Calu3 (cell line): Measurements from ENCODE around the gene RPRML. TPM values are rescaled to one million over a fixed set of nuclear protein-coding genes. Genes with fewer than 3 reads are reported as not detected.
A peak's percentile ranks its signal among the peaks of the same experiment; 100 is the strongest.

Experiments
- BruUV-seq: library from RNA; stranded (reverse); fragments of 400-500 nt; replicated peaks from 2 replicates; lab custom pipeline; 2021; lab: Mats Ljungman, UMichigan
- CTCF ChIA-PET: fragments of 300-600 bp; sonication (Branson Sonifier 250); formaldehyde crosslinking; loops from one replicate; lab custom pipeline; 2022; ENCODE audit warnings: antibody characterized with exemption; lab: Charles Lee
- DNase-seq: peaks from one replicate; pipeline ENCODE4 v3.0.0; 2022
- H3K27ac Mint-ChIP-seq: one replicate; pipeline ENCODE4 v1.8.0; 2022; ENCODE audit warnings: mixed read lengths; ENCODE audit not compliant: unreplicated experiment
- H3K27me3 Mint-ChIP-seq: one replicate; pipeline ENCODE4 v1.8.0; 2022; ENCODE audit warnings: mixed read lengths; ENCODE audit not compliant: unreplicated experiment
- H3K36me3 Mint-ChIP-seq: one replicate; pipeline ENCODE4 v1.8.0; 2022; ENCODE audit warnings: mild to moderate bottlenecking, moderate library complexity, mixed read lengths; ENCODE audit not compliant: insufficient read depth, unreplicated experiment
- H3K4me1 Mint-ChIP-seq: one replicate; pipeline ENCODE4 v1.8.0; 2022; ENCODE audit warnings: mild to moderate bottlenecking, low read depth, mixed read lengths; ENCODE audit not compliant: unreplicated experiment
- H3K4me3 Mint-ChIP-seq: one replicate; pipeline ENCODE4 v1.8.0; 2022; ENCODE audit warnings: mild to moderate bottlenecking, low read depth, moderate library complexity, mixed read lengths; ENCODE audit not compliant: unreplicated experiment
- H3K9me3 Mint-ChIP-seq: one replicate; pipeline ENCODE4 v1.8.0; 2022; ENCODE audit warnings: low read depth, mixed read lengths; ENCODE audit not compliant: unreplicated experiment
- intact Hi-C: fragments of 100-400 bp; cut with micrococcal nuclease; formaldehyde crosslinking; loops from one replicate; pipeline ENCODE4 v1.10.0; 2022; ENCODE audit not compliant: unreplicated experiment
- total RNA-seq: library from RNA; stranded (reverse); gene quantifications from 2 replicates; pipeline ENCODE4 v1.2.3, GENCODE V29; 2022
- TF ChIP-seq, protein P1 (sequence below): fragments of 200-600 bp; IDR thresholded peaks from one replicate; pipeline ENCODE4 v1.8.0; 2022; ENCODE audit warnings: antibody characterized with exemption; ENCODE audit not compliant: unreplicated experiment

RPRML gene
- total RNA-seq, 1 experiment from 2014 or later: not detected

- intact Hi-C loops: no loop called here
- TF ChIP-seq, protein P1, sequence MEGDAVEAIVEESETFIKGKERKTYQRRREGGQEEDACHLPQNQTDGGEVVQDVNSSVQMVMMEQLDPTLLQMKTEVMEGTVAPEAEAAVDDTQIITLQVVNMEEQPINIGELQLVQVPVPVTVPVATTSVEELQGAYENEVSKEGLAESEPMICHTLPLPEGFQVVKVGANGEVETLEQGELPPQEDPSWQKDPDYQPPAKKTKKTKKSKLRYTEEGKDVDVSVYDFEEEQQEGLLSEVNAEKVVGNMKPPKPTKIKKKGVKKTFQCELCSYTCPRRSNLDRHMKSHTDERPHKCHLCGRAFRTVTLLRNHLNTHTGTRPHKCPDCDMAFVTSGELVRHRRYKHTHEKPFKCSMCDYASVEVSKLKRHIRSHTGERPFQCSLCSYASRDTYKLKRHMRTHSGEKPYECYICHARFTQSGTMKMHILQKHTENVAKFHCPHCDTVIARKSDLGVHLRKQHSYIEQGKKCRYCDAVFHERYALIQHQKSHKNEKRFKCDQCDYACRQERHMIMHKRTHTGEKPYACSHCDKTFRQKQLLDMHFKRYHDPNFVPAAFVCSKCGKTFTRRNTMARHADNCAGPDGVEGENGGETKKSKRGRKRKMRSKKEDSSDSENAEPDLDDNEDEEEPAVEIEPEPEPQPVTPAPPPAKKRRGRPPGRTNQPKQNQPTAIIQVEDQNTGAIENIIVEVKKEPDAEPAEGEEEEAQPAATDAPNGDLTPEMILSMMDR: no peak
- H3K4me3 Mint-ChIP-seq: no peak overlapping the region
- DNase-seq: peak; percentile 34
- no peak overlapping the region for H3K27ac Mint-ChIP-seq
- no peaks in the 10 kb centered on the region for H3K36me3 Mint-ChIP-seq
- CTCF ChIA-PET: no interaction called here
- peaks cover 53% of the 10 kb centered on the region for H3K27me3 Mint-ChIP-seq
- peaks cover 6% of the 10 kb centered on the region for H3K4me1 Mint-ChIP-seq
- BruUV-seq: no TSS peak
- H3K9me3 Mint-ChIP-seq: no peaks in the 10 kb centered on the region
These were observed 5.8 kb upstream of the RPRML start for GRCh38 chr17:46984892-46985291.

DNA sequence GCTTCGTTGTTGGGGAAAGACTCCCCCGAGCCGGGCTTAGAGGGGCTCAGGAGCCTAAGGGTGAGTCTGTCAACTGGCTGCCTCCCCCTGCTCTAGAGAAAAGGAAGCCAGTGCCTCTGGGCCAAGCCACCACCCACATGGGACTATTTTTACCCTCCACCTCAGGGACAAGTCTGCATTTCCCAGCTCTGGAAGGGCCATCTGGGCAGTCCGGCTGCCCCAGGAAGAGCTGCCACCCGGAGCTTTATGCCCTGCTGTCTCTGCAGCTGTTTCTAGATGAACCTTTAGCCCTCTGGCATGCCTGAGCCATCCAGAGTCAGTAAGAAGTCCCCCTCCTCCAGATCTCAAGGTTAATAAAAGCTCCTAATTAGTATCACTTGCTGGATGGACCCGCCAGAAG lies 5.3 kb upstream of the RPRML start:
- Mint-ChIP-seq H3K27ac (no peak overlapping the region), H3K4me1 (peaks cover 6% of the 10 kb centered on the region), H3K4me3 (no peak overlapping the region), H3K27me3 (peaks cover 53% of the 10 kb centered on the region), H3K9me3 (no peaks in the 10 kb centered on the region), H3K36me3 (no peaks in the 10 kb centered on the region)
- intact Hi-C loops: no loop called here
- TF ChIP-seq, protein P1: no peak
- CTCF ChIA-PET: interaction anchor here (0.7 to 0.8 kb wide), 2 partner anchors 15 to 997 kb away, joined by 3 to 4 read pairs; no protein-coding TSS in a partner anchor
- BruUV-seq: no TSS peak
- DNase-seq: no peak

DNA sequence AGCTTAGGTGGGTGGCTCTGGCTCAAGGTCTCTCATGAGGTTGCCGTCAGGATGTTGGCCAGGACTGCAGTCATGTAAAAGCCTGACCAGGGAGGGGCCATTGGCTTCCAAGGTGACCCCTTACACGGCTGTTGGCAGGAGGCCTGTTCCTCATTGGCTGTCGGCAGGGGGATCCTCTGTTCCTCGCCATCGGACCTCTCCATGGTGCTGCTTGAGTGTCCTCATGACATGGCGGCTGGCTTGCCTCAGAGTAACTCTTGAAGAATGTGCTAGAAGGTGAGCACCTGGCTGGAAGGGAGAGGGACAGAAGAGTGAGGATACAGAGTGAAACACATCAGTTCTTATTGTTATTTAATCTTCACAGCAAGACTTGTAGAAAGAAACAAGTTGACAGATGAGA lies 4.7 kb upstream of the RPRML start:
- BruUV-seq: no TSS peak
- CTCF ChIA-PET: interaction anchor here (0.7 to 0.8 kb wide), 2 partner anchors 16 to 996 kb away, joined by 3 to 4 read pairs; no protein-coding TSS in a partner anchor
- Mint-ChIP-seq H3K27ac (no peak overlapping the region), H3K4me3 (no peak overlapping the region), H3K9me3 (no peaks in the 10 kb centered on the region), H3K36me3 (no peaks in the 10 kb centered on the region), H3K27me3 (peaks cover 51% of the 10 kb centered on the region), H3K4me1 (peaks cover 6% of the 10 kb centered on the region)
- DNase-seq: no peak
- TF ChIP-seq, protein P1: no peak
- intact Hi-C loops: no loop called here

- CTCF ChIA-PET: interaction anchor here (0.6 kb wide), 1 partner anchor 1219 kb away, joined by 7 read pairs; no protein-coding TSS in a partner anchor
- peaks cover 50% of the 10 kb centered on the region for H3K27me3 Mint-ChIP-seq
These were observed 3.5 kb upstream of the RPRML start for GRCh38 chr17:46982577-46982976.

More at GRCh38 chr17:46982577-46982976, 3.5 kb upstream of the RPRML start:
- BruUV-seq: no TSS peak
- Mint-ChIP-seq H3K4me1 (peaks cover 6% of the 10 kb centered on the region), H3K27ac (no peak overlapping the region), H3K9me3 (no peaks in the 10 kb centered on the region), H3K36me3 (no peaks in the 10 kb centered on the region), H3K4me3 (no peak overlapping the region)
- intact Hi-C loops: no loop called here
- DNase-seq: no peak
- TF ChIP-seq, protein P1: no peak
